Glutamatergic neuron (in vitro differentiated cells): Measurements from ENCODE around the gene MADCAM1. TPM values are rescaled to one million over a fixed set of nuclear protein-coding genes. Genes with fewer than 3 reads are reported as not detected.

ENCODE experiments used
- DNase-seq: peaks from one replicate; pipeline ENCODE4 v3.0.0; 2022
- H3K27ac Mint-ChIP-seq: one replicate; pipeline ENCODE4 v1.8.0; 2020; ENCODE audit warnings: mild to moderate bottlenecking, mixed read lengths, inconsistent platforms; ENCODE audit not compliant: unreplicated experiment
- H3K27me3 Mint-ChIP-seq: one replicate; pipeline ENCODE4 v1.8.0; 2020; ENCODE audit warnings: mild to moderate bottlenecking, moderate library complexity, mixed read lengths, inconsistent platforms; ENCODE audit not compliant: unreplicated experiment
- H3K36me3 Mint-ChIP-seq: one replicate; pipeline ENCODE4 v1.8.0; 2020; ENCODE audit warnings: mild to moderate bottlenecking, mixed read lengths, inconsistent platforms; ENCODE audit not compliant: unreplicated experiment
- H3K4me1 Mint-ChIP-seq: one replicate; pipeline ENCODE4 v1.8.0; 2020; ENCODE audit warnings: mild to moderate bottlenecking, low read depth, mixed read lengths, inconsistent platforms; ENCODE audit not compliant: unreplicated experiment
- H3K4me3 Mint-ChIP-seq: one replicate; pipeline ENCODE4 v1.8.0; 2020; ENCODE audit warnings: mild to moderate bottlenecking, mixed read lengths, inconsistent platforms; ENCODE audit not compliant: unreplicated experiment
- H3K9me3 Mint-ChIP-seq: one replicate; pipeline ENCODE4 v1.8.0; 2020; ENCODE audit warnings: mild to moderate bottlenecking, moderate library complexity, mixed read lengths, inconsistent platforms; ENCODE audit not compliant: unreplicated experiment
- total RNA-seq: library from RNA; stranded (reverse); fragmentation: NEBNext Ultra II Directional; extraction: Animal tissue kit (Norgen Biotek cat#: 25700); gene quantifications from one replicate; pipeline ENCODE4 v1.2.1, GENCODE V29; 2021; ENCODE audit not compliant: unreplicated experiment
- TF ChIP-seq, protein P1 (sequence below): fragments of 200-600 bp; sonication (generic); IDR thresholded peaks from one replicate; pipeline ENCODE4 v1.5.0; 2021; ENCODE audit not compliant: partially characterized antibody, unreplicated experiment

Gene MADCAM1
- total RNA-seq, 1 donor from 2014 or later: 1.7 TPM

DNA sequence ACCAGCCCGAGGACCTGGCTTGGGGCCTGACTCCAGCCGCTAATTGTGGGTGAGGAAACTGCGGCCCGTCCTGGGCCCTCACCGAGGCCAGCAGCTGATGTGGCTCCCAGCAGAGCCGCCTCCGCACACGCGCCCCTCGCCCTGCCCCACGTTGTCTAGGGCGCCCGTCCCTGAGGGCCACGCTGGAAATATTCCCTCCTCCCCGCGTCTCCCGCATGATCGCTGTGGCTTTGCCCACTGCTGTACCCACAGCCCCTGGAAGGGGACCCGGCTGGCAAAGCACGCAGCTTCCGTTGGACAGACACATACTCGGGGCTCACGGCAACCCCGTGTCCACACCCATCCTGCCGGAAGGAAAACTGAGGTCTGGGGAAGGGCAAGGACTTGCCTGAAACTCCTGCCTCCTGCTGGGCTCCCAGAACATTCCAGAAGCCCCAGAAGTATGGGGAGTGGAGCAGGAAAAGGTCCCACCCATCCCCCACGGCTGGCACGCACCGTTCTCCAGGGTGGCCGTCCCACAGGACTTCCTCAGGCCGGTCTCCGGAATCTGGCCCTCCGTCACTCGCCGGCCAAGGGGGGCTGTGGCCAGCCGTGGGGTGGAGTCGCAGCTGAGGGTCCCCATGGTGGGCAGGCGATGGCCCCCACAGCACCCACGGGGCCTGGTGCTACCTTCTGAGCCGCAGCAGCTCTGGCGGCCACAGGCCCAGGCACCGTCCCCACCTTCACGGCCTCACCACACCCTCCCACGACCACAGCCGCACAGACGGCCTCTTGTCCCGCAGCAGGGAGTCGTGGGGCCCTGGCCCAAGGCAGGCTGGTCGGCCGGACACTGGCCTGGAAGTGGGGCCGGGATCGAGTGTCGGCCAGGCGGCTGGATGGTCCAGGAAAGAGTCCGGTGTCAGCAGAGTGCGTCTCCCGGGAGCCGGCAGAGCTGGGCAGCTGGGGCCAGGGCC is 21.9 kb upstream of the MADCAM1 start:
- TF ChIP-seq, protein P1, sequence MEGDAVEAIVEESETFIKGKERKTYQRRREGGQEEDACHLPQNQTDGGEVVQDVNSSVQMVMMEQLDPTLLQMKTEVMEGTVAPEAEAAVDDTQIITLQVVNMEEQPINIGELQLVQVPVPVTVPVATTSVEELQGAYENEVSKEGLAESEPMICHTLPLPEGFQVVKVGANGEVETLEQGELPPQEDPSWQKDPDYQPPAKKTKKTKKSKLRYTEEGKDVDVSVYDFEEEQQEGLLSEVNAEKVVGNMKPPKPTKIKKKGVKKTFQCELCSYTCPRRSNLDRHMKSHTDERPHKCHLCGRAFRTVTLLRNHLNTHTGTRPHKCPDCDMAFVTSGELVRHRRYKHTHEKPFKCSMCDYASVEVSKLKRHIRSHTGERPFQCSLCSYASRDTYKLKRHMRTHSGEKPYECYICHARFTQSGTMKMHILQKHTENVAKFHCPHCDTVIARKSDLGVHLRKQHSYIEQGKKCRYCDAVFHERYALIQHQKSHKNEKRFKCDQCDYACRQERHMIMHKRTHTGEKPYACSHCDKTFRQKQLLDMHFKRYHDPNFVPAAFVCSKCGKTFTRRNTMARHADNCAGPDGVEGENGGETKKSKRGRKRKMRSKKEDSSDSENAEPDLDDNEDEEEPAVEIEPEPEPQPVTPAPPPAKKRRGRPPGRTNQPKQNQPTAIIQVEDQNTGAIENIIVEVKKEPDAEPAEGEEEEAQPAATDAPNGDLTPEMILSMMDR: no peak
- no peak overlapping the region for H3K27ac Mint-ChIP-seq

DNA sequence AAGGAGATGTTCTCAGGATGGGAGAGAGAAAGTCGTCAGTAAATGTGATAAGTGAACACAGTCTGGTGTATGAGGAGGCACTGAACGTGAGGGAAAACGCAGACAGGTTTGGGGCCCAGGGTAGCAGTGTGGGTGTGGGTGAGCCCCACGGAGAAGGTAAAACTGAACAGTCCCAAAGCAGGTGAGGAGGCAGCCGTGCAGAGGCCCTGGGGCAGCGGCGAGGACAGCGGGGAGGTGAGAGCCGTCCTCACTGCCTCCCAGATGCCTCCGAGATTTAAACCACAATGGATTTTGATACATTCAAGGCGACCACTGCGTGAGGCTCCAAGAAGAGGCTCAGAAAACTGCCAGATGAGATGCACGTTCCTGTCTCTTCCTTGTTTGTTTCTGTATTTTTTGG is 20.9 kb upstream of the MADCAM1 start:
- Mint-ChIP-seq H3K9me3 (peaks cover 10% of the 10 kb centered on the region), H3K27ac (peak overlapping the region; percentile 44), H3K4me3 (no peak overlapping the region), H3K36me3 (peaks cover 5% of the 10 kb centered on the region), H3K27me3 (peaks cover 8% of the 10 kb centered on the region), H3K4me1 (no peaks in the 10 kb centered on the region)
- DNase-seq: peak; percentile 4
- TF ChIP-seq, protein P1: no peak

More for the DNA sequence above, 21.9 kb upstream of the MADCAM1 start:
- no peak overlapping the region for H3K4me3 Mint-ChIP-seq
- peaks cover 2% of the 10 kb centered on the region for H3K27me3 Mint-ChIP-seq
- H3K4me1 Mint-ChIP-seq: no peaks in the 10 kb centered on the region
- peaks cover 3% of the 10 kb centered on the region for H3K9me3 Mint-ChIP-seq
- no peaks in the 10 kb centered on the region for H3K36me3 Mint-ChIP-seq
- peak; percentile 37 for DNase-seq

DNA sequence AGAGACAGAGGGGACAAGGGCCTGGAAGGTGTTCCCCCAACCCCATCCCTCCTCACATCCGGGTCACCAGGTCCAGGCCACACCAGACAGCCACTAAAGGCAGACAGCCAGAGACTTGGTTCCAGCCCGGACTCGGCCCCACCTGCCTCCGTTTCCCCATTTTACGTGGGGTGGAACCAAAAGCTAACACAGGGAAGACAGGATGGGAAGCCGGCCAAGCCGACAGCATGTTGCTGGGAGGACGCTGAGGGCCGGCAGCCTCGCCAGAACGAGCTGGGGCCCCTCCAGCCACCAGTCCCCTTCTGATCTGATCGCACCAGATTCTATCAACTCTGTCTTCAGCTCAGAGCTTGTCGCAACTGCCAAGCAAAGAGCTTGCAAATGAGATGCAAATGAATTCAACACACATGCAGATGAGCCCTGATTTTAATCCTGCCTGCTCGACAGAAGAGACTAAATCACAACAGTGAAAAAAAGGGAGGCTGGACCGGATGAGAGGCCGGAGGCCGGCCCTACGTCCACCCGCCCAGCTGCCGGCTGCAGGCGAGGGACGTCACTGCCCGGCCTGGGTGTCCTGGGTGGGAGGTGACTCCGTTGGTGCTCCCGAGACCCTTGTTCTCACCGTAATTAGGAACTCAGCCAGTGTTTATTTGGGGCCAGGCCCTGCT is 17.9 kb upstream of the MADCAM1 start:
- Mint-ChIP-seq H3K4me3 (no peak overlapping the region), H3K36me3 (peaks cover 16% of the 10 kb centered on the region), H3K27me3 (peaks cover 25% of the 10 kb centered on the region), H3K9me3 (peaks cover 29% of the 10 kb centered on the region), H3K27ac (no peak overlapping the region), H3K4me1 (peaks cover 3% of the 10 kb centered on the region)
- TF ChIP-seq, protein P1: no peak
- no peak for DNase-seq

DNA sequence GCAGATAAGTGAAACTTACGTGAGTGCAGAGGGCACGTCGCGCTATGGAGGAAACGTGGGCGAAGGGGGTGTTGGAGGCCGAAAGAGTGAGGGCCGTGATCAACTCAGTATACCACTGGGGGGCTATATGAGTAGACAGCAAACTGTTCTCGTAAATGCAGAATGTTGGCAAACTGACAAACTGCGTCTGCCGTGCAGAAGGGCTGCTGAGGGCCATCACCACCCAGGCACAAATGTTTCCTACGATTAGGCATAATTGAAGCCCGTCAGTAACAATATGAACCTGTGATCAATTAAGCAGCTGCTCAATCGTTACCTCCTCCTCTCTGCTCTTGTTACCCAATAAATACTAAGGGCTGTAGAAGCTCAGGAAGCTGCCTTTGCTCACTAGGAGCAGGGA is 17.3 kb upstream of the MADCAM1 start:
- H3K27ac Mint-ChIP-seq: no peak overlapping the region
- peaks cover 23% of the 10 kb centered on the region for H3K27me3 Mint-ChIP-seq
- H3K4me3 Mint-ChIP-seq: no peak overlapping the region
- peaks cover 16% of the 10 kb centered on the region for H3K36me3 Mint-ChIP-seq
- TF ChIP-seq, protein P1: no peak
- peaks cover 6% of the 10 kb centered on the region for H3K4me1 Mint-ChIP-seq
- DNase-seq: no peak
- H3K9me3 Mint-ChIP-seq: peaks cover 32% of the 10 kb centered on the region
